AG09309 (cell line): ENCODE data around the gene CFAP77.

ENCODE experiments used
- DNase-seq: peaks from one replicate; pipeline ENCODE4 v3.0.0-alpha.2; 2010; ENCODE audit warnings: low read depth
- H3K4me3 ChIP-seq: 2 replicates; pipeline ENCODE4 v1.5.1; 2011; ENCODE audit warnings: mild to moderate bottlenecking, low read depth, low read length, moderate library complexity; ENCODE audit not compliant: control insufficient read depth
- TF ChIP-seq, protein P1 (sequence below): IDR thresholded peaks from 2 replicates; pipeline ENCODE4 v1.5.1; 2011; ENCODE audit warnings: mild to moderate bottlenecking, low read depth, low read length, inconsistent platforms; ENCODE audit not compliant: insufficient read depth, control insufficient read depth; ENCODE audit errors: missing control alignments

CFAP77 gene

DNA sequence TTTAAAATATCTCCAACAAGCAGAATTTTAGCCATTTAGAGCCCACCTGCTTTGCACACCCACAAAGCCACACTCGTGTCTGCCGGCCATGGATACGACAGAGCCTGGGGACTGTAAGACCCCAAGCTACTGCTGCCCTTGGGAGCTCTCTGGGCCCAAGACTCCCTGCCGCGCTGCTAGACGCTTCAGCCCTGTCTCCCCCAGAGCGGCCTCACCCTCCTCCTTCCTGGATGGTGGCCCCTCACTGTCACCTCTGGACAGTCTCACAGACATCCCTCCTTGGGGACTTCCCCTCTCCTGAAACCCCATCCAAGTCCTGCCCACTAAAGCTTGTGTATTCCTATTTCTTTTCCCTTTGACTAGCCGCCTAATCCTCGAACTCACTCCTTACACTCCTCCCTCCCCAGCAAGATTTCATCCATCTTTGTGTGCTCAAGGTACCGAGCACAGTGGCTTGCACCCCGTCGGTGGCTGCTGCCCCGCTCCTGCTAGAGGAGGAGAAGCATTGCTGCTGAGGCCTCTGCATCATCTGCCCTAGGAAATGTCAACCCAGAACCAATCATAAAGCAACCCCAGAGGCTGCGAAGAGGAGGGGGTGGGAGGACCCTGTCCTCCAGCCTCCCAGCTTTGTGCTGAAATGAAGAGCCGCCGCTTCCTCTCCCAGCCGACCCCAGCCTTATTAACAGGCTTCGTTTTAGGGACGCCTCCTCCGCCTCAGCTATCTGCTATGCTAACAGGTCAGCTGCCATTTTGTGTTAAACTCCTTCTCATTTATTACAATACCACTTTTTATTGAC is 71.2 kb downstream of the CFAP77 start:
- TF ChIP-seq, protein P1, sequence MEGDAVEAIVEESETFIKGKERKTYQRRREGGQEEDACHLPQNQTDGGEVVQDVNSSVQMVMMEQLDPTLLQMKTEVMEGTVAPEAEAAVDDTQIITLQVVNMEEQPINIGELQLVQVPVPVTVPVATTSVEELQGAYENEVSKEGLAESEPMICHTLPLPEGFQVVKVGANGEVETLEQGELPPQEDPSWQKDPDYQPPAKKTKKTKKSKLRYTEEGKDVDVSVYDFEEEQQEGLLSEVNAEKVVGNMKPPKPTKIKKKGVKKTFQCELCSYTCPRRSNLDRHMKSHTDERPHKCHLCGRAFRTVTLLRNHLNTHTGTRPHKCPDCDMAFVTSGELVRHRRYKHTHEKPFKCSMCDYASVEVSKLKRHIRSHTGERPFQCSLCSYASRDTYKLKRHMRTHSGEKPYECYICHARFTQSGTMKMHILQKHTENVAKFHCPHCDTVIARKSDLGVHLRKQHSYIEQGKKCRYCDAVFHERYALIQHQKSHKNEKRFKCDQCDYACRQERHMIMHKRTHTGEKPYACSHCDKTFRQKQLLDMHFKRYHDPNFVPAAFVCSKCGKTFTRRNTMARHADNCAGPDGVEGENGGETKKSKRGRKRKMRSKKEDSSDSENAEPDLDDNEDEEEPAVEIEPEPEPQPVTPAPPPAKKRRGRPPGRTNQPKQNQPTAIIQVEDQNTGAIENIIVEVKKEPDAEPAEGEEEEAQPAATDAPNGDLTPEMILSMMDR = no peak
- DNase-seq = no peak
- no peak overlapping the region for H3K4me3 ChIP-seq

DNA sequence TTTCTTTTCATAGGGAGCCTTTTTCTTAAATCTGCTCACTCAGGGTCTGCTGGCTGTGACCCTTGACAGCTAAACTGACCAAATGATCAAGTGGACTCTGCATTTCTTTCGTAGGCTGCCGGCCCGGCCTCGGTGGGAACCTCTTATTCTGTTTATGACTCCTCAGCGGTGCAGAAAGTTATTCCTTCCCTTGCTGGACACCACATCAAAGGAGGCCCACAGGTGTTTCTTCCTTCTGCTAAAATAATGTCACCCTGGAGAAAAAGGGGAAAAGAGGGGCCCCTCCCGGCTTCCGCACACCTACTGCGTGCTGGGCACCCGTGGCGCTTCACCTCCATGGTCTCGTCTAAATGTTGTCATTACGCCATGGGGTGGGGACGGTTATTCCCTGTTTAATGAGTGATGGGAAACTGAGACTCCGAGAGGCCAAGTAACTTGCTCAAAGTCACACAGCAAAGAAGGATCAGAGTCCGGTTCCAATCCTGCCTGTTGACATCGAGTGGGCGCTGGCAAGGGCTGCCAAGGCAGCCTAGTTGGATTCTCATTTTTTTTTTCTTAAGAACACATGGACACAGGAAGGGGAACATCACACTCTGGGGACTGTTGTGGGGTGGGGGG is 72.3 kb downstream of the CFAP77 start:
- DNase-seq = no peak
- TF ChIP-seq, protein P1 = no peak
- no peak overlapping the region for H3K4me3 ChIP-seq

DNA sequence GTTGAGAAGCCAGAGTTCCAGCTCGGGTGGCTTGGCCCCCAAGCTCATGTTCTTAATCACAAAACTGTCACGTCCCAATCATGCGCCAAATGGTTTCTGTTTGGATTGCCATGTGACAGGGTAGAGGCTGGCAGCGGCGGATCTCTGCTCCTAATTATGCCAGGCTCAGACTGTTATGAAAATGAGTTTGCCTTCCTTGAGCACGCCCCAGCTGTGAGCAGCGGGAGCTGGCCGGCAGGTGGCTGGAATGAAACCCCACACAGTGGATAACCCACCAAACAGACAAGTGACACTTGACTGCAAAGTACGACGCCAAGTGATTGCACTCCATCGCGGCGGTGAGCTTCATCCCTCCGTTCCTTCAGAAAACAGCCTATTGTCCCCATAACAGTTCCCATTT is 75.4 kb downstream of the CFAP77 start:
- no peak overlapping the region for H3K4me3 ChIP-seq
- DNase-seq = no peak

DNA sequence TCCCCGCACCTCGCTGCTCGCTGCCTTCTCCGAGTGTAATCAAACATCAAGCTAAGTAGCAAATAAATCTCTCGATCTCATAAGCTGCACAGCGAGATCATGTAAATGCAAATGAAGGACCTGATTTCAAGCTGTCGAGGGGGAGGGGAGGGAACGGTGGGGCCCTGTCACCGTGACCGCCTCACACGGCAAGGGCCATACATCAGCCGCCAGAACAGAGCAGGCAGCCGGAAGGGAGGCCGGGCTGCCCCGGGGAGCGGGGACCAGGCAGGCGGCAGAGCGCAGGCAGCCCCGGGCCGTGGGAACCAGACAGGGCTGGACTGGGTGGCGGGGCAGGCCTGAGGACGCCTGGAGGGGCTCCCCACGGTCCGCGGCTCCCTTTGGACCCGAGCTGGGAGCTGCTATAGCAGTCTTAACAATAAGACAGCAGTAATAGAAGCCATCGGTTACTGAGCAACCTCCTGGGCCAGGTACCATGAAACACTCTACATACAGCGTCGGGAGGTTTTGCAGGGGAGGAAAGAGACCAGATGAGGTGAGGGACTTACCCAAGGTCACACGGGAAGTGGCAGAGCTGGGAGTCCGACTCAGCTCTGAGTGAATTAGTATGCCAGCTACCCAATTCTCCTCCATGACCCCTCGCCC is 76.8 kb downstream of the CFAP77 start:
- TF ChIP-seq, protein P1 = no peak
- H3K4me3 ChIP-seq = no peak overlapping the region
- DNase-seq = no peak

More for the DNA sequence above, 75.4 kb downstream of the CFAP77 start:
- TF ChIP-seq, protein P1 = no peak

DNA sequence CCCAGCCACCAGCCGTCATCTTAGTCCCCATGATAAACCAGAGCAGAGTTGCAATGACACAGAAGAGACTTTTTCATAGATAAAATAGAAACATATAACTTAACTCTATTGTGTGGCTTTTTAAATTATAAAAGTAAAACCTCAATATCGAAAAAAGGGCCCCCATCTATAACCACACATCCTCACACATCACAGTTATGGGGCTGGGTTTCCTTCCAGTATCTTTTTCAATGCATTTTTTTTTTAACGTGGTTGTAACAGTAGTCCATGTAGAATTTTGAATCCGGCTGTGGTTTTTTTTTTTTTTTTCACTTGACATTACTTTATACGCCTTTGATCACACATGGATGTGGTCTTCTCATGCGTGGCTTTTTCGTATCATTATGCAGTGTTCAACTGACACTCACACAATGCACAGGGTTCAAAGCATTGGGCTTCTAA is 77.4 kb downstream of the CFAP77 start:
- TF ChIP-seq, protein P1 = no peak
- no peak overlapping the region for H3K4me3 ChIP-seq
- DNase-seq = no peak

DNA sequence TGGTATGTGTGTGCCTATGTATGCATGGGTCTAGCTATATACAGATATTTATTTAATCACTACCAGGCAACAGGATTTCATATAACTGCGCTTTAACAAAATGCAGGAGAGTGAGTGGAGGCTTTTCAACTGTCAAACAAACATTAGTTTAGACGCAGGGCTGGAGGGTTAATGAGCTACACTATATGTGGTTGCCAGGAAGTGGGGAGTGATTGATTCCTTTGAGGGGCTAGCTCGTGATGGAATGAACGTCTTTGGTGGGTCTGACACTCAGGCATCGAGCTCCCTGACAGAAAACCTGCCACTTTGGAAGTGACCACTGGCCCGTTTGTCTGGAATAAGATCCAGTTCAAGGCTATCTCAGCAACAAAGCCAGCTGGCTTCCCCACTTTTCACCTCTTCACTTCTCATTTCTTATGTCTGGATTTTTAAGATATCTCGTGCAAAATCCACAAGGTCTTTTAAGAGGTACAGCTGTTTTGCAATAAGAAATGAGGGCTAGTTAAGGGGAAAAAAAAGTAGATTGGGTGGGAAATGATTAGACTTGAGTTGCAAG is 78.0 kb downstream of the CFAP77 start:
- no peak for DNase-seq
- H3K4me3 ChIP-seq = no peak overlapping the region
- TF ChIP-seq, protein P1 = no peak
